ENCODE data around the gene FOXRED1.

FOXRED1 gene

GRCh38 chr11:126282361-126282735 is 13.4 kb downstream of the FOXRED1 start:
- no peak for TF ChIP-seq CTCF (IDR thresholded peaks at IDR 0.05; ENCODE audit: low read depth, low read length, missing control alignments)
- DNase-seq (ENCODE audit: low read depth): no peak
- H3K4me3 ChIP-seq (ENCODE audit: low read depth, low read length): peak overlapping the region; percentile 83

GRCh38 chr11:126282736-126283591 is 14.0 kb downstream of the FOXRED1 start, which contains the start of gene TIRAP:
TIRAP (plus strand) TSS chr11:126283093; CDS start chr11:126290895, 7,802 bp downstream.
- DNase-seq (ENCODE audit: low read depth): no peak
- TF ChIP-seq CTCF (IDR thresholded peaks at IDR 0.05; ENCODE audit: low read depth, low read length, missing control alignments): no peak

DNA sequence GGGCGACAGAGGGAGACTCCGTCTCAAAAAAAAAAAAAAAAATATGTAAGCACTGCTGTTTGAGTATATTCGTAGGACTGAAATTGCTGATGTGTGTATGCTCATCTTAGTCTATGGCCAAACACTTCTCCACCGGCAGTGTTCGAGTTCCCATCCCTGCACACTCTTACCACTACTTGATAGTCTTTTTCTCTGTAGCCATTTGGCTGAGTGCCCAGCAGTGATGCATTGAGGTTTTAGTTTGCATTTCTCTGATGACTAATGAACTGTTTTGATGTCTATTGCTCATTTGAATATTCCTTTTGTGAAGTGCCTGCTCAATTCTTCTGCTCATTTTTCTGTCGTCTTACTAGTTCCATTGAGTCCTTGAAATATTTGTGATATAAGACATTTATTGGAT is 15.9 kb downstream of the FOXRED1 start:
- peak overlapping the region; percentile 27; the same call in 1 of the 2 replicates for H3K4me3 ChIP-seq (ENCODE audit: low read depth, low read length)
- peak; percentile 82 for DNase-seq (ENCODE audit: low read depth)
- no peak for TF ChIP-seq CTCF (IDR thresholded peaks at IDR 0.05; ENCODE audit: low read depth, low read length, missing control alignments)

More at GRCh38 chr11:126282736-126283591, 14.0 kb downstream of the FOXRED1 start, which contains the start of gene TIRAP:
- H3K4me3 ChIP-seq (ENCODE audit: low read depth, low read length): peak within 1 kb of the TSS; percentile 83

DNA sequence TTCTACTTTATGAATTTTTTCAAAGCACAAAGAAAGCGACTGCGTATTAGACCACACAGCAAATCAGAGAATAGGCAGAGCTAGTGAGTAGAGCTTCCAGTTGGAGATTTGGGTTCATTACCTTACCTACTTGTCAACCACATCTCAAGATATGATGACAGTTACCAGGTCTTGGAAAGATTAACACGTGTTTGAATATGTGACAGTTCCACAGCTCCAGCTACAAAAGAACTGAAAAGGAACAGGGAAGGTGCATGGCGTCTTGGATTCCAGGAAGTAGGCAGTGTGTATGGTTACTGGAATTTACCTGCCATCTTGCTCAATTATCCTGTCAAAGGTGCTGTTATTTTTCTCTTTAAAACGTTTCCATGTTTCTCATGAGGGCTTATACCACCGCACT is 19.3 kb downstream of the FOXRED1 start:
- DNase-seq (ENCODE audit: low read depth): no peak
- H3K4me3 ChIP-seq (ENCODE audit: low read depth, low read length): no peak overlapping the region
- TF ChIP-seq CTCF (IDR thresholded peaks at IDR 0.05; ENCODE audit: low read depth, low read length, missing control alignments): no peak

- H3K4me3 ChIP-seq (ENCODE audit: low read depth, low read length): no peak overlapping the region
- no peak for DNase-seq (ENCODE audit: low read depth)
- TF ChIP-seq CTCF (IDR thresholded peaks at IDR 0.05; ENCODE audit: low read depth, low read length, missing control alignments): no peak
Observed at GRCh38 chr11:126290887-126291286, 21.9 kb downstream of the FOXRED1 start.

- no peak for DNase-seq (ENCODE audit: low read depth)
- H3K4me3 ChIP-seq (ENCODE audit: low read depth, low read length): no peak overlapping the region
- no peak for TF ChIP-seq CTCF (IDR thresholded peaks at IDR 0.05; ENCODE audit: low read depth, low read length, missing control alignments)
Observed at GRCh38 chr11:126293726-126294125, 24.8 kb downstream of the FOXRED1 start.

All from GM12864 (cell line).